DND-41 (cell line): ENCODE measurements around the gene APOL3.
"Not testable (repeated sequence)": the region's sequence is repeated elsewhere in the genome, so short reads cannot be mapped to it uniquely, and the experiment has no call there.

Source experiments
- ATAC-seq: fragments of 200-7000 bp; cut with Tn5 transposase; 3 replicates; pipeline ENCODE4 v1.9.1; 2021; ENCODE audit warnings: low read depth; ENCODE audit not compliant: insufficient read depth
- DNase-seq: peaks from one replicate; pipeline ENCODE4 v3.0.0-alpha.2; 2020
- H2AFZ ChIP-seq: 2 replicates; pipeline ENCODE4 v1.6.0; 2012; ENCODE audit warnings: low read depth, low read length
- H3K27ac ChIP-seq: 2 replicates; pipeline ENCODE4 v1.5.1; 2012; ENCODE audit warnings: low read length, inconsistent platforms
- H3K27me3 ChIP-seq: fragments of 200-600 bp; sonication (generic); 2 replicates; pipeline ENCODE4 v1.6.0; 2012; ENCODE audit warnings: low read length, mild to moderate bottlenecking, inconsistent platforms; ENCODE audit not compliant: insufficient read depth, poor library complexity
- H3K36me3 ChIP-seq: 2 replicates; pipeline ENCODE4 v1.5.1; 2012; ENCODE audit warnings: low read length, inconsistent platforms; ENCODE audit not compliant: insufficient read depth
- H3K4me1 ChIP-seq: 2 replicates; pipeline ENCODE4 v1.5.1; 2012; ENCODE audit warnings: mild to moderate bottlenecking, low read length; ENCODE audit not compliant: insufficient read depth
- H3K4me2 ChIP-seq: 2 replicates; pipeline ENCODE4 v1.6.0; 2012; ENCODE audit warnings: mild to moderate bottlenecking, moderate library complexity, low read length, inconsistent platforms; ENCODE audit not compliant: insufficient read depth
- H3K4me3 ChIP-seq, 2 experiments: fragments of 200-600 bp in 1 of 2; shearing (Covaris generic) in 1 of 2; 2 replicates each; pipeline ENCODE4 v1.5.1; 2012 to 2016; ENCODE audit warnings: inconsistent platforms in 2 of 2, low read length in 2 of 2, mild to moderate bottlenecking in 2 of 2, low read depth in 1 of 2, moderate library complexity in 1 of 2
- H3K79me2 ChIP-seq: 2 replicates; pipeline ENCODE4 v1.6.0; 2012; ENCODE audit warnings: low read length, inconsistent platforms; ENCODE audit not compliant: insufficient read depth
- H3K9ac ChIP-seq: 2 replicates; pipeline ENCODE4 v1.6.0; 2012; ENCODE audit warnings: low read depth, mild to moderate bottlenecking, inconsistent platforms, low read length, moderate library complexity
- H3K9me3 ChIP-seq: 2 replicates; pipeline ENCODE4 v1.5.1; 2012; ENCODE audit warnings: low read length, moderate library complexity, mild to moderate bottlenecking, inconsistent platforms; ENCODE audit not compliant: insufficient read depth, severe bottlenecking
- H4K20me1 ChIP-seq: 2 replicates; pipeline ENCODE4 v1.6.0; 2012; ENCODE audit warnings: low read length; ENCODE audit not compliant: insufficient read depth
- EZH2 ChIP-seq: IDR thresholded peaks from 3 replicates; pipeline ENCODE4 v1.6.1; 2012; ENCODE audit warnings: borderline replicate concordance, low read depth, mild to moderate bottlenecking, moderate library complexity, low read length, inconsistent platforms; ENCODE audit not compliant: severe bottlenecking
- TF ChIP-seq, protein P1 (sequence below): IDR thresholded peaks from 2 replicates; pipeline ENCODE4 v1.5.1; 2012; ENCODE audit warnings: borderline replicate concordance, low read length, moderate library complexity, mild to moderate bottlenecking; ENCODE audit not compliant: poor library complexity, severe bottlenecking; ENCODE audit errors: extremely low read depth

The APOL3 gene

GRCh38 chr22:36143066-36143815 is 17.3 kb downstream of the APOL3 start:
- no peak overlapping the region for H3K4me2 ChIP-seq
- TF ChIP-seq EZH2 = no peak
- TF ChIP-seq, protein P1, sequence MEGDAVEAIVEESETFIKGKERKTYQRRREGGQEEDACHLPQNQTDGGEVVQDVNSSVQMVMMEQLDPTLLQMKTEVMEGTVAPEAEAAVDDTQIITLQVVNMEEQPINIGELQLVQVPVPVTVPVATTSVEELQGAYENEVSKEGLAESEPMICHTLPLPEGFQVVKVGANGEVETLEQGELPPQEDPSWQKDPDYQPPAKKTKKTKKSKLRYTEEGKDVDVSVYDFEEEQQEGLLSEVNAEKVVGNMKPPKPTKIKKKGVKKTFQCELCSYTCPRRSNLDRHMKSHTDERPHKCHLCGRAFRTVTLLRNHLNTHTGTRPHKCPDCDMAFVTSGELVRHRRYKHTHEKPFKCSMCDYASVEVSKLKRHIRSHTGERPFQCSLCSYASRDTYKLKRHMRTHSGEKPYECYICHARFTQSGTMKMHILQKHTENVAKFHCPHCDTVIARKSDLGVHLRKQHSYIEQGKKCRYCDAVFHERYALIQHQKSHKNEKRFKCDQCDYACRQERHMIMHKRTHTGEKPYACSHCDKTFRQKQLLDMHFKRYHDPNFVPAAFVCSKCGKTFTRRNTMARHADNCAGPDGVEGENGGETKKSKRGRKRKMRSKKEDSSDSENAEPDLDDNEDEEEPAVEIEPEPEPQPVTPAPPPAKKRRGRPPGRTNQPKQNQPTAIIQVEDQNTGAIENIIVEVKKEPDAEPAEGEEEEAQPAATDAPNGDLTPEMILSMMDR = no peak
- no peak overlapping the region for H3K9ac ChIP-seq
- H4K20me1 ChIP-seq = no peaks in the 10 kb centered on the region
- no peak overlapping the region for H3K27ac ChIP-seq
- no peak for DNase-seq
- H3K36me3 ChIP-seq = peaks cover 47% of the 10 kb centered on the region
- no peak for ATAC-seq
- H3K79me2 ChIP-seq = no peaks in the 10 kb centered on the region
- no peaks in the 10 kb centered on the region for H3K9me3 ChIP-seq
- no peak overlapping the region for H3K4me3 ChIP-seq
- no peak overlapping the region for H2AFZ ChIP-seq
- no peaks in the 10 kb centered on the region for H3K27me3 ChIP-seq
- H3K4me1 ChIP-seq = no peaks in the 10 kb centered on the region

GRCh38 chr22:36141481-36141880 is 19.1 kb downstream of the APOL3 start:
- H3K4me2 ChIP-seq = no peak overlapping the region
- no peaks in the 10 kb centered on the region for H3K27me3 ChIP-seq
- H3K9me3 ChIP-seq = no peaks in the 10 kb centered on the region
- TF ChIP-seq, protein P1 = no peak
- no peak for TF ChIP-seq EZH2
- DNase-seq (no peak), ATAC-seq (no peak)
- H3K4me1 ChIP-seq = no peaks in the 10 kb centered on the region
- H3K4me3 ChIP-seq = no peak overlapping the region
- no peak overlapping the region for H3K27ac ChIP-seq
- H2AFZ ChIP-seq = no peak overlapping the region
- no peaks in the 10 kb centered on the region for H3K79me2 ChIP-seq
- peaks cover 36% of the 10 kb centered on the region for H3K36me3 ChIP-seq
- H3K9ac ChIP-seq = no peak overlapping the region
- no peaks in the 10 kb centered on the region for H4K20me1 ChIP-seq

- H3K9ac ChIP-seq, H3K27me3 ChIP-seq, H3K4me3 ChIP-seq, DNase-seq, H3K27ac ChIP-seq, H3K4me1 ChIP-seq, H3K4me2 ChIP-seq, H4K20me1 ChIP-seq, H2AFZ ChIP-seq, ATAC-seq, H3K79me2 ChIP-seq, H3K9me3 ChIP-seq: not testable (repeated sequence)
- peaks cover 27% of the 10 kb centered on the region for H3K36me3 ChIP-seq
Observed at GRCh38 chr22:36138709-36139108, 21.8 kb downstream of the APOL3 start.

DNA sequence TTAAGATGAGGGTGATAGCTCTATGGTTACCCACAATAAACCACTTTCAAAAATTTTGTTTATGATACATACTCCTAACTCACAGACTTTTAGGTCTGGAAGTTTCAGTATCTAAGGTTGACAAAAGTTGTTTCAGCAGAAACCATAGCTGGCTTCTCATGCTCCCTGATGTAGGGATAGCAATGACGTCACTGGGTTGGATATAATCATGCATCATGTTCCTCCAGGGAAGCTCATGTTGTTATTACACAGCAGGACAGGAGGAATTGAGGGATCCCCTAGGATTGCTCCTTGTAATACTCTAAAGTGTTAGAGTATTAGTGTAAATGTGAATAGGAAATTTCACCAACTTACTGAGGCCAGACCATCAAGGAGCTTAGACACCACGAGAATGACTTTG is 23.6 kb downstream of the APOL3 start:
- Histone ChIP-seq H3K79me2 (no peaks in the 10 kb centered on the region), H3K4me1 (no peaks in the 10 kb centered on the region), H3K4me3 (no peak overlapping the region), H3K27me3 (no peaks in the 10 kb centered on the region), H3K4me2 (no peak overlapping the region), H3K27ac (no peak overlapping the region), H2AFZ (no peak overlapping the region), H4K20me1 (no peaks in the 10 kb centered on the region), H3K36me3 (peaks cover 12% of the 10 kb centered on the region), H3K9ac (no peak overlapping the region), H3K9me3 (no peaks in the 10 kb centered on the region)
- no peak for DNase-seq
- TF ChIP-seq, protein P1 = no peak
- no peak for TF ChIP-seq EZH2
- no peak for ATAC-seq
